ENCODE data around the gene ANKRD52. TPM values are rescaled to one million over a fixed set of nuclear protein-coding genes. Genes with fewer than 3 reads are reported as not detected.

Gene ANKRD52
- total and polyA plus RNA-seq, 10 of the 15 experiments (the other 5 are each of a cell fraction or from before 2014, with no cell fraction given), result 0.90 to 55.3 (median 16.1) TPM

DNA sequence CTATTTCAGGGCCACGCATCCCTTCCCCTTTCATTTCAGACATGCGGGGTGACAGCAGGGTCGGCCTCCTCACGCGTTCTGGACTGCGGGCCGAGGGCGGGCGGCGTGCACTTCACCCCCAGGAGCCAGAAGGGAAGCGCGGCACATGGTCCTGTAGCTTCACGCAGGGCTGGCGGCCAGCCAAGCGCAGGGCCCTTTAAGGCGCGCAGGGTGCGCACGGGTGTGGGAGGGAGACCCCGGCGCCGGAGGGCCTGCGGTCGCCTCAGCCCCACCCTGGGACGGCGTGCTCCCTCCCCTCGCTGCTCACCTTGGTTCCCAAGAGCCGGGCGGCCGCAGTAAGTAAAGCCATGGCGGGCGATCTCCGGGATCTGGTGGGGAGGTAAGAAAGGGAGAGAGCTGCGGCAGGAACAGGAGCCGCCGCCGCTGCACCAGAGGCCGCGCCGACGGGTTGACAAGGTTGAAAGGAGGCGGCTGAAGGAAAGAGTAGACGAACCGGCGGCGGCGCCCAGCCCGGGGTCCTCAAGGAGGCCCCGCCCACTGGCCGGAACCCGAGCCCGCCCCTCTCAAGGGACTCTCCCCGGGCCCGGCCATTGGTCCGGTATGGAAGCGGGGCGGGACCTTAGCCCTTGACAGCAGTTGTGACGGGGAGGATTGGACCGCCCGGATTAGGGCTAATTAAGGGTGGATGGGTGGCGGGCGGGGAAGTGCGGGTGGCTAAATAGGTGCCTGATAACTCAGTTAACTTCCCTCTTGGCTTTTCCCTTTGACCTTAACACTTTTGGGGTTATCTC, 41.9 kb upstream of the ANKRD52 start, which contains the start of gene CS (continued):
- TF ChIP-seq MYB (IDR thresholded peaks at IDR 0.05; ENCODE audit: borderline replicate concordance, low read depth, low read length) (0 out of 2 replicates have a peak, but pooled peaks have one; percentile 8), PAX5 (IDR thresholded peaks at IDR 0.05; ENCODE audit: borderline replicate concordance, low read depth, low read length) (peak; percentile 48; the same call in 1 of the 2 replicates), GATAD2B (conservative IDR thresholded peaks at IDR 0.05; ENCODE audit: low read depth) (0 out of 2 replicates have a peak, but pooled peaks have one; percentile 77), POLR2AphosphoS5 (IDR thresholded peaks at IDR 0.05; ENCODE audit: low read length) (peak; percentile 75), NFYA (IDR thresholded peaks at IDR 0.05; ENCODE audit: borderline replicate concordance, low read depth, low read length) (no peak; the same call in 1 of the 2 replicates), RELB (IDR thresholded peaks at IDR 0.05; ENCODE audit: low read depth) (peak; percentile 68), BACH1 (IDR thresholded peaks at IDR 0.05; ENCODE audit: borderline replicate concordance) (0 out of 2 replicates have a peak, but pooled peaks have one; percentile 42), POLR2AphosphoS2 (IDR thresholded peaks at IDR 0.05; ENCODE audit: low read depth, low read length) (no peak), EED (IDR thresholded peaks at IDR 0.05; ENCODE audit: low read depth) (no peak), NR2C1 (IDR thresholded peaks at IDR 0.05) (0 out of 2 replicates have a peak, but pooled peaks have one; percentile 19), NFIC (IDR thresholded peaks at IDR 0.05; ENCODE audit: low read depth, low read length) (0 out of 2 replicates have a peak, but pooled peaks have one; percentile 29), NFXL1 (IDR thresholded peaks at IDR 0.05; ENCODE audit: borderline replicate concordance) (no peak), SMAD5 (IDR thresholded peaks at IDR 0.05; ENCODE audit: low read depth) (peak; percentile 73; the same call in 1 of the 2 replicates), BHLHE40 (IDR thresholded peaks at IDR 0.05; ENCODE audit: borderline replicate concordance in 1 of 2, low read depth in 2 of 2, low read length in 1 of 2) (peak; percentile 49 to 91), ASH2L (IDR thresholded peaks at IDR 0.05; ENCODE audit: borderline replicate concordance, low read depth) (no peak), NKRF (conservative IDR thresholded peaks at IDR 0.05) (peak; percentile 87), TARDBP (IDR thresholded peaks at IDR 0.05; ENCODE audit: borderline replicate concordance) (no peak; the same call in 1 of the 2 replicates), MEF2A (IDR thresholded peaks at IDR 0.05; ENCODE audit: insufficient read depth, low read depth, low read length) (0 out of 2 replicates have a peak, but pooled peaks have one; percentile 40), PML (IDR thresholded peaks at IDR 0.05; ENCODE audit: low read length) (peak; percentile 85; the same call in 1 of the 2 replicates), SREBF1 (IDR thresholded peaks at IDR 0.05; ENCODE audit: low read length) (no peak; the same call in 1 of the 2 replicates), JUNB (IDR thresholded peaks at IDR 0.05) (no peak), RBBP5 (conservative IDR thresholded peaks at IDR 0.05) (no peak)
- TF ChIP-seq, protein P1, sequence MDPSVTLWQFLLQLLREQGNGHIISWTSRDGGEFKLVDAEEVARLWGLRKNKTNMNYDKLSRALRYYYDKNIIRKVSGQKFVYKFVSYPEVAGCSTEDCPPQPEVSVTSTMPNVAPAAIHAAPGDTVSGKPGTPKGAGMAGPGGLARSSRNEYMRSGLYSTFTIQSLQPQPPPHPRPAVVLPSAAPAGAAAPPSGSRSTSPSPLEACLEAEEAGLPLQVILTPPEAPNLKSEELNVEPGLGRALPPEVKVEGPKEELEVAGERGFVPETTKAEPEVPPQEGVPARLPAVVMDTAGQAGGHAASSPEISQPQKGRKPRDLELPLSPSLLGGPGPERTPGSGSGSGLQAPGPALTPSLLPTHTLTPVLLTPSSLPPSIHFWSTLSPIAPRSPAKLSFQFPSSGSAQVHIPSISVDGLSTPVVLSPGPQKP (IDR thresholded peaks at IDR 0.05; ENCODE audit: low read depth, low read length), result peak; percentile 27; the same call in 1 of the 2 replicates
- TF ChIP-seq, protein P2, sequence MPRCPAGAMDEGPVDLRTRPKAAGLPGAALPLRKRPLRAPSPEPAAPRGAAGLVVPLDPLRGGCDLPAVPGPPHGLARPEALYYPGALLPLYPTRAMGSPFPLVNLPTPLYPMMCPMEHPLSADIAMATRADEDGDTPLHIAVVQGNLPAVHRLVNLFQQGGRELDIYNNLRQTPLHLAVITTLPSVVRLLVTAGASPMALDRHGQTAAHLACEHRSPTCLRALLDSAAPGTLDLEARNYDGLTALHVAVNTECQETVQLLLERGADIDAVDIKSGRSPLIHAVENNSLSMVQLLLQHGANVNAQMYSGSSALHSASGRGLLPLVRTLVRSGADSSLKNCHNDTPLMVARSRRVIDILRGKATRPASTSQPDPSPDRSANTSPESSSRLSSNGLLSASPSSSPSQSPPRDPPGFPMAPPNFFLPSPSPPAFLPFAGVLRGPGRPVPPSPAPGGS (IDR thresholded peaks at IDR 0.05; ENCODE audit: borderline replicate concordance, insufficient read depth, low read depth, low read length, poor library complexity, severe bottlenecking), result no peak

All from GM12878 (cell line).